Left lung (tissue), 10 donors: ENCODE results near the gene CROCC2. TPM values are rescaled to one million over a fixed set of nuclear protein-coding genes. Genes with fewer than 3 reads are reported as not detected.

Experiments used
- ATAC-seq: fragments of 200-7000 bp; cut with Tn5 transposase; one replicate; pipeline ENCODE4 v1.9.1; 2020; ENCODE audit warnings: moderate library complexity
- DNase-seq, 4 donors: peaks; one replicate each; pipeline ENCODE4 v3.0.0-alpha.2; 2013 to 2020
- H3K27ac ChIP-seq, 2 donors: fragments of 200-600 bp; sonication (generic) in 1 of 2; one replicate each; pipeline versions ENCODE4 v1.5.0 to v1.8.0; 2020 to 2021
- H3K27me3 ChIP-seq, 2 donors: fragments of 200-600 bp; sonication (generic) in 1 of 2; one replicate each; pipeline versions ENCODE4 v1.5.0 to v1.8.0; 2020 to 2021
- H3K36me3 ChIP-seq, 2 donors: fragments of 200-600 bp; sonication (generic) in 1 of 2; one replicate each; pipeline versions ENCODE4 v1.5.0 to v1.8.0; 2020 to 2021
- H3K4me1 ChIP-seq, 2 donors: fragments of 200-600 bp; one replicate each; pipeline ENCODE4 v1.8.0; 2021
- H3K4me3 ChIP-seq, 2 donors: fragments of 200-600 bp; sonication (generic) in 1 of 2; one replicate each; pipeline versions ENCODE4 v1.5.0 to v1.8.0; 2020 to 2021; ENCODE audit warnings: mild to moderate bottlenecking in 1 of 2
- H3K9me3 ChIP-seq, 2 donors: fragments of 200-600 bp; sonication (generic) in 1 of 2; one replicate each; pipeline versions ENCODE4 v1.5.0 to v1.8.0; 2020 to 2021
- CTCF ChIP-seq, 2 donors: fragments of 200-600 bp; sonication (generic) in 1 of 2; IDR thresholded peaks; one replicate each; pipeline versions ENCODE4 v1.5.0 to v1.8.0; 2021; ENCODE audit warnings: antibody characterized with exemption in 2 of 2
- intact Hi-C, 2 donors: fragments of 100-400 bp; cut with DNase I; formaldehyde crosslinking; loops; one replicate each; pipeline versions ENCODE4 v1.11.2 to v1.14.2; 2022
- polyA plus RNA-seq, 6 donors: library from polyadenylated mRNA; unstranded; fragments of 120-200 nt; gene quantifications; one replicate each; pipeline ENCODE4 v1.2.1, GENCODE V29; 2013; ENCODE audit not compliant: insufficient read length in 6 of 6
- total RNA-seq, 2 donors: library from RNA; stranded (reverse); fragmentation: NEBNext Ultra II Directional; extraction: Animal tissue kit (Norgen Biotek cat#: 25700); gene quantifications; one replicate each; pipeline ENCODE4 v1.2.1, GENCODE V29; 2021
- donor health status: DM: no; HTN: yes; CAD: no.
- donor health status: DM: no; HTN: no; CAD: no.

CROCC2 gene
- total and polyA plus RNA-seq, 8 donors, result 0.32 to 4.4 (median 2.3) TPM

- ATAC-seq, result no peak
Measured at GRCh38 chr2:240904216-240905175, 1.6 kb upstream of the CROCC2 start.

GRCh38 chr2:240905176-240905781 lies 857 bp upstream of the CROCC2 start:
- Histone ChIP-seq H3K27me3 (no peaks in the 10 kb centered on the region), H3K4me1 (no peaks in the 10 kb centered on the region), H3K4me3 (no peak overlapping the region), H3K27ac (no peak overlapping the region), H3K36me3 (no peaks in the 10 kb centered on the region), H3K9me3 (no peaks in the 10 kb centered on the region)
- peak in 3 of 4 donors; percentile 23 to 80 (median 74) for DNase-seq
- intact Hi-C loops, result no loop called here
- no peak for TF ChIP-seq CTCF (IDR thresholded peaks at IDR 0.05)
- peak; percentile 48 for ATAC-seq

More at GRCh38 chr2:240904216-240905175, 1.6 kb upstream of the CROCC2 start:
- no peak overlapping the region for H3K27ac ChIP-seq
- no peaks in the 10 kb centered on the region for H3K27me3 ChIP-seq
- no peak for TF ChIP-seq CTCF (IDR thresholded peaks at IDR 0.05)
- H3K36me3 ChIP-seq, result no peaks in the 10 kb centered on the region
- no peak overlapping the region for H3K4me3 ChIP-seq
- peak in 2 of 4 donors; percentile 30 to 76 for DNase-seq
- no peaks in the 10 kb centered on the region for H3K4me1 ChIP-seq
- H3K9me3 ChIP-seq, result no peaks in the 10 kb centered on the region
- intact Hi-C loops, result no loop called here

GRCh38 chr2:240906911-240907590 lies 915 bp downstream of the CROCC2 start:
- Histone ChIP-seq H3K9me3 (no peaks in the 10 kb centered on the region), H3K27me3 (no peaks in the 10 kb centered on the region), H3K4me3 (no peak overlapping the region), H3K27ac (no peak overlapping the region), H3K4me1 (no peaks in the 10 kb centered on the region), H3K36me3 (no peaks in the 10 kb centered on the region)
- intact Hi-C loops, result no loop called here
- no peak for TF ChIP-seq CTCF (IDR thresholded peaks at IDR 0.05)
- ATAC-seq (peak; percentile 7), DNase-seq (peak in 1 of 4 donors; percentile 53)

- H3K4me3 ChIP-seq, result no peak overlapping the region
- peaks cover 4 to 13% of the 10 kb centered on the region in 2 donors for H3K4me1 ChIP-seq
- DNase-seq, result no peak
- no peaks in the 10 kb centered on the region for H3K9me3 ChIP-seq
- no peak for ATAC-seq
- H3K27ac ChIP-seq, result no peak overlapping the region
- intact Hi-C loops, result no loop called here
- TF ChIP-seq CTCF (IDR thresholded peaks at IDR 0.05), result no peak
- peaks cover 0 to under 1% of the 10 kb centered on the region in 2 donors for H3K27me3 ChIP-seq
- no peaks in the 10 kb centered on the region for H3K36me3 ChIP-seq
Measured at GRCh38 chr2:240909216-240909974, 3.3 kb downstream of the CROCC2 start.
